ENCODE results near the gene DCDC2C.

DCDC2C gene

DNA sequence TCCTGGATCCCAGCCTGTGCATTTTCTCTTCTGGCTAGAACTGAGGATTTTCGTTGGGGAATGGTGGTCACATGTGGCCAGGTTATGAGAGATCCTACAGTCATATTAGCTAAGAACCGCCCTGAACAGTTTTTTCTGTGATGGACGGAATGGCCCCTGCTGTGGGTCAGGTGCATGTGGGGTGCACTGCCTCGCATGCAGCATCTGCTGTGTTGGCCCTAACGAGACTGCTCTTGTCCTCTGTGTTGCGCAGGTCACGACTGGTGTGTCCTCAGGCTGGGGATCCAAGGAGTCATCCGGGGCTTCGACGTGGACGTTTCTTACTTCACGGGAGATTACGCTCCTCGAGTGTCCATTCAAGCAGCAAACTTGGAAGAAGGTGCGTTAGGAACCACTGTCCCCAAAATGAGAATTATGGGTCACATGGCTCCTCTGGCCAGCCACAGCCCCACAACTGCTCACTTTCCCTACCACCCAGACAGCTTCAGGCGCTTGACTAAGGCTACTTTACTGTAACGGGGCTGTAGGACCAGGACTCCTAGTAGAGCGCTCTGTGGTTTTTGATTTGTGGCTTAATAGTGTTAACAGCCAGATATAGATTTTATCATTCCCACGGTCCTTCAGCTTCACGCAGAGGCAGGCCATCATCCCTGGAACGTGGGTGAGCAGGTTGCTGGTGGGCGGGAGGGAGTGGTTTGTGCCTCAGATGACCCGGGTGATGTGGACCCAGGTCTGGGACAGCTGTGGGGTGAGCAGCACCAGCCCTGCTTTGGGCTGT lies 23.6 kb upstream of the DCDC2C start:
- TF ChIP-seq, protein P1, sequence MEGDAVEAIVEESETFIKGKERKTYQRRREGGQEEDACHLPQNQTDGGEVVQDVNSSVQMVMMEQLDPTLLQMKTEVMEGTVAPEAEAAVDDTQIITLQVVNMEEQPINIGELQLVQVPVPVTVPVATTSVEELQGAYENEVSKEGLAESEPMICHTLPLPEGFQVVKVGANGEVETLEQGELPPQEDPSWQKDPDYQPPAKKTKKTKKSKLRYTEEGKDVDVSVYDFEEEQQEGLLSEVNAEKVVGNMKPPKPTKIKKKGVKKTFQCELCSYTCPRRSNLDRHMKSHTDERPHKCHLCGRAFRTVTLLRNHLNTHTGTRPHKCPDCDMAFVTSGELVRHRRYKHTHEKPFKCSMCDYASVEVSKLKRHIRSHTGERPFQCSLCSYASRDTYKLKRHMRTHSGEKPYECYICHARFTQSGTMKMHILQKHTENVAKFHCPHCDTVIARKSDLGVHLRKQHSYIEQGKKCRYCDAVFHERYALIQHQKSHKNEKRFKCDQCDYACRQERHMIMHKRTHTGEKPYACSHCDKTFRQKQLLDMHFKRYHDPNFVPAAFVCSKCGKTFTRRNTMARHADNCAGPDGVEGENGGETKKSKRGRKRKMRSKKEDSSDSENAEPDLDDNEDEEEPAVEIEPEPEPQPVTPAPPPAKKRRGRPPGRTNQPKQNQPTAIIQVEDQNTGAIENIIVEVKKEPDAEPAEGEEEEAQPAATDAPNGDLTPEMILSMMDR (IDR thresholded peaks at IDR 0.05; ENCODE audit: low read depth, low read length, missing control alignments): no peak
- in situ Hi-C loops (cut with HindIII; ENCODE audit: low sequenced_read_pairs): no loop called here
- DNase-seq (ENCODE audit: low read depth): no peak
- H3K4me3 ChIP-seq (ENCODE audit: low read depth, low read length): no peak overlapping the region

DNA sequence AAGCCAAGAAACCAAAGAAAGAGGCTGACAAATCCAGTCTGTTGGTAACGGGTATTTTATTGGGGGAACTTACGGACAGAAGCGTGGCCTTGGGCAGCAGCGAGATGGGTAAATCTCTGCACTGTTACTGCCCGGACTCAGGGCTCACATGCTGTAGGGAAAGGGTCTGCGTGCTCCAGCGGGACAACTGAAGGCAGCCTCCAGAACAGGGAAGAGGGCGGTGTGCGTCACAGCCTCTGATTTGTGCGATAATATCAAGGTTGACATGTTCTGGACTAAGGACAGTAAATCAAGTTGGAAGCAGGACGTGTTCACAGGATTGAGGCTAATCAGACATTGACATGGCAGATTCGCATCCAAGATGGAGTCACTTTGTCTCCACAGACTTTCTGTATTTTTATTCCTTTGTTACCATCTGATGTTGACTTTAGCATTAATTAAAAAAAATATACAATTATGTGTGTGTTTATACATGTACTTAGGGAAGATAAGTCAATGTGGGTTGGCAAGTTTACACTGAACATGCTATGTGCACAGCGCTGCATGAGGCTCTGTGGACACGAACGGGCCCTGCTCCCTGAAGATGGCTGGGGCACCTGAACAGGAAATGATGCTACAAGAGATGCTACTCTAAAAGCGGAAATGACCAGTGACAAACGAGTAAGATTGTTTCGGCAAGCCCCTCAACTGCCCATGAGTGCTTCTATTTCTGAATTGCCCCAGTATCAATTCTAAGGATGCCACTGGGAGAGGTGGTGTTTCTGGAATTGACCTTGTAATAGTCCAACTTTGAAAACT lies 22.6 kb upstream of the DCDC2C start:
- TF ChIP-seq, protein P1 (IDR thresholded peaks at IDR 0.05; ENCODE audit: low read depth, low read length, missing control alignments): no peak
- DNase-seq (ENCODE audit: low read depth): no peak
- H3K4me3 ChIP-seq (ENCODE audit: low read depth, low read length): no peak overlapping the region
- in situ Hi-C loops (cut with HindIII; ENCODE audit: low sequenced_read_pairs): no loop called here

DNA sequence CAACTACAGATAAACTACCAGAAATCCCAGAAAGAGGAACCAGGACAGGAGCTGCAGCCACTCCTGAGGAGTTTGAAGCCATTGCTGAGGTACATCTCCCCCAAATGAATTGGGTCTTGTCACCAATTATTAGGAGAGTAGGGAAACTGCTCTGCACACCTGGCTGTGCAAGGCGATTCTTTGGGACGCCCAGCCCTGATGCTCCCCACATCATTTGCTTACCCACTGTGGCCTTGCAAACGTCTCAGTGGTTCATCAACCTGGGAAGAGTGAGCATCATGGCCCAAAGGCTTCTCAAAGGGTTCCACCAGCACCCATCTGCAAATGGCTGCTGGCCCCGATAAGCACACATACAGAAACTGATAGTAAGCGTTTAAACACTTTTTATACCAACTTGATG lies 21.8 kb upstream of the DCDC2C start:
- in situ Hi-C loops (cut with HindIII; ENCODE audit: low sequenced_read_pairs): no loop called here

DNA sequence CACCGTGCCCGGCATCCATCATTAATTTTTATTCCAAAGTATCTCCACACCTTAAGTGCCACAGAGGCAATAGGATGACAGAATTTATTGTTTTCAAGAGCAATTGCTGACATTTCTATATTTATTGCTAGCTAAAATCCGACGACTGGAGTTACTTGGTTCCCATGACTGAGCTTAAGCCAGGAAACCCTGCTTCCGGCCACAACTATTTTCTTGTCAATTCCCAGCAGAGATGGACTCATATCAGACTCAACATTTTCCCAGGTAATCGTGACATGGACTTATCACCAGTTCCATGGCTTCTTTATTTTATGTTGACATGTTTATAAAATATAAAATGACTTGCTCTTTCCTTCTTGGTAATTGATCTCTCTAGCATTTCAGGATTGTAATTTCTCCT lies 20.6 kb upstream of the DCDC2C start:
- TF ChIP-seq, protein P1 (IDR thresholded peaks at IDR 0.05; ENCODE audit: low read depth, low read length, missing control alignments): no peak
- DNase-seq (ENCODE audit: low read depth): no peak
- H3K4me3 ChIP-seq (ENCODE audit: low read depth, low read length): no peak overlapping the region
- in situ Hi-C loops (cut with HindIII; ENCODE audit: low sequenced_read_pairs): no loop called here

More for the DNA sequence above, 21.8 kb upstream of the DCDC2C start:
- TF ChIP-seq, protein P1 (IDR thresholded peaks at IDR 0.05; ENCODE audit: low read depth, low read length, missing control alignments): no peak
- DNase-seq (ENCODE audit: low read depth): no peak
- no peak overlapping the region for H3K4me3 ChIP-seq (ENCODE audit: low read depth, low read length)

DNA sequence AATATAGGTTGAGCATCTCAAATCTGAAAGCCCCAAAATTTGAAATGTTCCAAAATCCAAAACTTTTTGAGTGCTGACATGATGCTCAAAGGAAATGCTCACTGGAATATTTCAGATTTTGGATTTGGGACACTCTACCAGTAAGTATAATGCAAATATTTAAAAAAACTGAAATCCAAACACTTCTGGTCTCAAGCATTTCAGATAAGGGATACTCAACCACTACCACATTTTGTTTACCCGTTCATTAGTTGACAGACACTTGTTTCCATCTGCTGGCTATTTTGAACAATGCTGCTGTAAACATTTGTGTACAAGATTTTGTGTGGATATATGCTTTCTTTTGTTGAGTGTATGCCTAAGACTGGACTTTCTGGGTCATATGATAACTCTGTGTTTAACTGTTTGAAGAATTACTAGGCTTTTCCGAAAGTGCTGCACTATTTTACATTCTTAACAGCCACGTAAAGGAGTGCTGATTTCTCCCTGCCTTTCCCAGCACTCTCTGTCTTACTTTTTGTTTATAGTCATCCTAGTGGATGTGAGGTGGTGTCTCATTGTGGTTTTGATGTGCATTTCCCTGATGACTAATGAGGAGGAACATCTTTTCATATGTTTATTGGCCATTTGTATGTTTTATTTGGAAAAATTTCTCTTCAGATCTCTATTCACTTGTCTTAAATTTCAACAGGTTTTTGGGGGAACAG lies 19.5 kb upstream of the DCDC2C start:
- in situ Hi-C loops (cut with HindIII; ENCODE audit: low sequenced_read_pairs): no loop called here
- DNase-seq (ENCODE audit: low read depth): no peak
- TF ChIP-seq, protein P1 (IDR thresholded peaks at IDR 0.05; ENCODE audit: low read depth, low read length, missing control alignments): no peak
- no peak overlapping the region for H3K4me3 ChIP-seq (ENCODE audit: low read depth, low read length)

DNA sequence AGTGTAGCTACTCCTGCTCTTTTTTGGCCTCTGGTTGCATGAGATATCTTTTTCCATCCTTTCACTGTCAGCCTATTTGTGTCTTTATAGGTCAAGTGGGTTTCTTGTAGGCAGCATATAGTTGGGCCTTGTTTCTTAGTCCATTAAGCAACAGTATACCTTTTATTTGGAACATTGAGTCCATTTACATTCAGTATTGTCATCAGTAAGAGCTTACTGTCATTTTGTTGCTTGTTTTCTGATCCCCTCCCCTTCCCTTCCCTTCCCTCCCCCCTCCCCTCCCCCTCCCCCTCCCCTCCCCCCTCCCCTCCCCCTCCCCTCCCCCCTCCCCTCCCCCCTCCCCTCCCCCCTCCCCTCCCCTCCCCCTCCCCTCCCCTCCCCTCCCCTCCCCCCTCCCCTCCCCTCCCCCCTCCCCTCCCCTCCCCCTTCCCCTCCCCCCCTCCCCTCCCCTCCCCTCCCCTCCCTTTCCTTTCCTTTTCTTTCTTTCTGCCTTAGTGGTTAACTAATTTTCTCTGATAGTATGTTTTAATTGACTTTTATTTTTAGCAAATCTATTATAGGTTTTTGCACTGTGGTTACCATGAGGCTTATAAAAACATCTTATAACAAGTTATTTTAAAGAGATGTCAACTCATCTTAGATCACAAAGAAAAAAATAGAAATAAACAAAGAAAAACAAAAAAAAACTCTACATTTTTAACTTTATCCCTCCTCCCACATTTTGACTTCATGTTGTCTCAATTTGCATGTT lies 13.2 kb upstream of the DCDC2C start:
- H3K4me3 ChIP-seq (ENCODE audit: low read depth, low read length): no peak overlapping the region
- in situ Hi-C loops (cut with HindIII; ENCODE audit: low sequenced_read_pairs): no loop called here
- DNase-seq (ENCODE audit: low read depth): no peak
- TF ChIP-seq, protein P1 (IDR thresholded peaks at IDR 0.05; ENCODE audit: low read depth, low read length, missing control alignments): no peak

All from astrocyte of the cerebellum (primary cell).